ENCODE measurements around the gene ARL13B.
"Not testable (repeated sequence)": the region's sequence is repeated elsewhere in the genome, so short reads cannot be mapped to it uniquely, and the experiment has no call there.

ARL13B gene
- 11.4 to 13.4 (median 11.6) reads per million in 4 donors for total RNA-seq

DNA sequence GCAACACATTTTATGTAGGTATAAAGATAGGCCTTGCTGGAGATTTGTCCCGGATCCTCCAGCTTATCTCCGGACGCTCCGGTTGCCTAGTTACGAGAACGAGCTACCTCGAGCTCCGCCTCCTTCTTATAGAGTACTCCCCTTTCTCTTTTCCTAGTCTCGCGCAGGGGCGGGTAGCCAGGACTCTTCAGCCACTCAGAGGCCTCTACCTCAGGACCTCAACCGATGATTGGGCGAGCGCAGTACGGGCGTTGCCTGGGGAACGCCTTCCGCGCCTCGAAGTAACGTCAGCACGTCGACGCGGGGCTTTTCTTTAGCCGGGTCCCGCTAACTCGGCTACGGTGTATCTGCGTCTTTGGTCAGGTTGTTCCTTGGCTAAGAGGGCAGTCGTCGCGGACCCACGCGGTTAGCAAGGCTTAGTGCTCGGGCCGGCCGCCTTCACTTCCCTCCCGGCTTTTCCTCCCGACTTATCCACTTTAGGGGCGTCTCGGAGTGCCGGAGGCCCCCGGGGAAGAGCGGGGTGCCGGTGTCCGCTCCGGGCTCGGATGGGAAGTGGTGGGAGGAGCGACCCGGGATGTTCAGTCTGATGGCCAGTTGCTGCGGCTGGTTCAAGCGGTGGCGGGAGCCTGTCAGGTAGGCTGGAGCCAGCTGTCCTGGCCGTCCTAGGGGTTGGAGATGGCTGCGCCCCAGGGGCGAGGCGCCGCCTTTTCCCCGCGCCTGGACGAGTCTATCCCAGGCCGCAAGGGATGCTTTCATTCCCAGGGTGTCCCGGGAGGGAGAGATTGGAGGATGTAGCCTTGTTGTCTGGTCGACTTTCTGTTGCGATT is at the start of gene ARL13B:
ARL13B (plus strand) TSS at position 306 of the 827 bp plus-strand sequence; CDS start at position 575, 269 bp downstream.
- peak; percentile 86 to 97 (median 92) for DNase-seq

DNA sequence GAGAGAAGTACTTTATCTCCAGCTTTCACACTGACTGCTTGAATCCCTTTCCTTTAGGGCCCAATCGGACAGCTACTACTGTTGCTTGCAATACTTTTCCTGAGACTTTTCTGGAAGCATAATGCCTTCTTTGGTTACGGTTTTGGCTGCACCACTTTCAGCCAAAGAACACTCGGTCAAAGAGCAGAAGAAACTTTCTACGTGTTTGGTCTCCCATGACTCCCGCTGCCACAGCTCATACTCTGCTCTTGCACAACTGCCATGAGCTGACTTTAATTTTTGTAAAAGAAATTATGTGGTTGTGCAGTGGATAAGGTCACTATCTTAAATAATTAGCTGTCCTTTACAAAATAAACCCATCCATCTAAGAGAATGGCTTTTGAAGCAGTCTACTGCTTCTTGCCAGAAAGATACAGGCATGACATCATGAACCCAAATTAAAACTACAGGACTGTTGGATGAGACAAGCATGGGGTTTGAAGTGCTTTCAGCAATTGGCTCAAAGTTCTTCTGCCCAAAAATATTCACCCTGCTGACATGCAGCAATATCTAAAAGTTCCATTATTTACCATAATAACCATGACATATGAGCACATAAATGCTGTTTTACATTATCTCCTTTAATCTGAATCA is 48.2 kb upstream of the ARL13B start:
- no peak for DNase-seq

DNA sequence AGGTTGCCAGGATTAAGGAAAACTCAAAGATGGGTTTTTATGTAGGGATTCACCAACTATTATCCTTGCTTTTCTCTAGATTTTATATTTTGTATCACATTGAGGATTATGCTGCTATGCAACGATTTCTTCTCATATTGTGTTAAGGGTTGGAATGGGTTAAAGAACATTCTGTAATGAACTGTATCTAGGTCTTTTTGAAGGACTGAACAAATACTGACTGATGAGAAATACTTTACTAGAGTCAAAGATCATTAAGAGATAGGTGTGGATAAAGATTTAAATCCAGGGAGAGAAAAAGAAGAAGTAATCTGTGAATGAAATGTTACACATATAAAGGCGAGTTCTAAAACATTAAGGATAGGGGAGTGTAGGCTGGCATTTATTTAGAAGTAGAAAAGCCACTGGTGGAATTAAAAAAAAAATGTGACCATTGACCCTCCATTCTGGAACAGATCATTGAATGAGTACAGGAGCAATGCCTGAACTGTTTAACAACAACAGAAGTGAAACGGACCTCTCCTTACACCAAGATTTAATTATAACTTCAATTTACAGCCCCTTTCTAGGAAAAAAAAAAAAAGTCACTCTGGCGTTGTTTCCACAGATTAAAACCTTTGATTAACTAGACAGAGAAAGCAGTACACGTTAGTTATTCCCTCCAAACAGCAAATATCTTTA is 45.4 kb upstream of the ARL13B start:
- no peak for DNase-seq

DNA sequence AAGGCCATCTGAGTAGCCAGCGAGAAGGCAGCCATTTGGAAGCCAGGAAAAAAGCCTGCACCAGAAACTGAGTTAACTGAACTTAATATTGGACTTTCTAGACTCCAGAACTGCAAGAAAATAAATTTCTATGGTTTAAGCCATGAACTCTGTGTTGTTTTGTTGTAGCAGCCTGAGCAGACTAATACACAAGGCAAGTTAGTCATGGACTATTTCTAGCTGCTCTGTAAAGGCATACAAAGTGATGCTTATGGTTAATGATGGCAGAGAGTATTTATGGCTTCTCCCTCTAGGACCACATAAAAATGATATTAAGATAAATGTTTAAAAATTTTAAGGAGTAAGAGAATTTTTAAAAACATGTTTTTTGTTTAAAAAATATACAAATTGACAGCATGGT is 43.4 kb upstream of the ARL13B start:
- no peak for DNase-seq

DNA sequence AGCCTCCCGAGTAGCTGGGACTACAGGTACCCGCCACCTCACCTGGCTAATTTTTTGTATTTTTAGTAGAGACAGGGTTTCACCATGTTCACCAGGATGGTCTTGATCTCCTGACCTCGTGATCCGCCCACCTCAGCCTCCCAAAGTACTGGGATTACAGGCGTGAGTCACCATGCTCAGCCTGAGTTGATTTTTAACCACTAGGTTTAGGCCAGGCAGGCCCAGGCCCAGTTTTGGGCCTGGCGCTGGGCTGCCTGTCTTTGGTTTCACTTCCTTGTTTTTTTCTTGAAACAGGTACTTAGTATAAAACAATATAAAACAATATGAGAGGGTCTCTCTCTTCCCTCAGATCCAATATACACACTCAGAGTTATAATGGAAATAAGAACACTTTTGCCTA is 42.5 kb upstream of the ARL13B start:
- DNase-seq, result not testable (repeated sequence)

DNA sequence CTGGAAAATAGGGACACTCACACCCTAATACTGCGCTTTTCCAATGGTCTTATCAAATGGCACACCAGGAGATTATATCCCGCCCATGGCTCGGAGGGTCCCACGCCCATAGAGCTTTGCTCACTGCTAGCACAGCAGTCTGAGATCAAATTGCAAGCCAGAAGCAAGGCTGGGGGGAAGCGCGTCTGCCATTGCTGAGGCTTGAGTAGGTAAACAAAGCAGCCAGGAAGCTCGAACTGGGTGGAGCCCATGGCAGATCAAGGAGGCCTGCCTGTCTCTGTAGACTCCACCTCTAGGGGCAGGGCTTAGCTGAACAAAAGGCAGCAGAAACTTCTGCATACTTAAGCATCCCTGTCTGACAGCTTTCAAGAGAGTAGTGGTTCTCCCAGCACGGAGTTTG is 30.0 kb upstream of the ARL13B start:
- not testable (repeated sequence) for DNase-seq

DNA sequence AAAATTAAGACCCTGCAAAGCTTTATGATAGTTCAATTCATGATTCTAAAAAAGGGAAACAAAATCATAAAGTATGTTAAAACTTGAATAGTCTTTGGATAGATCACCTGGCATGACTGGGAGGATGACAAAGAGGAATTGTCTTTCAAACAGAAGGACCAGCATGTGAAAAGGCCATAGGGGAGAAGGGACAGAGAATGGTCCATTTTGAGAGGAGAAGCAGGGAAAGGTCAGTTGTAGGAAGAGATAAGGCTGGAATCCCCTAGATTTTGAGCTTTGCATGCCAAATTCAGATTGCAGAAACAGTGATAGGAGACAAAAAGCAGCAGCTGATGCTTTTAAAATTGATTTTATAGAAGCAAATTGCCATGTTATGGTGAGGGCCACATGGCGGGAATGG is 18.9 kb upstream of the ARL13B start:
- no peak for DNase-seq

DNA sequence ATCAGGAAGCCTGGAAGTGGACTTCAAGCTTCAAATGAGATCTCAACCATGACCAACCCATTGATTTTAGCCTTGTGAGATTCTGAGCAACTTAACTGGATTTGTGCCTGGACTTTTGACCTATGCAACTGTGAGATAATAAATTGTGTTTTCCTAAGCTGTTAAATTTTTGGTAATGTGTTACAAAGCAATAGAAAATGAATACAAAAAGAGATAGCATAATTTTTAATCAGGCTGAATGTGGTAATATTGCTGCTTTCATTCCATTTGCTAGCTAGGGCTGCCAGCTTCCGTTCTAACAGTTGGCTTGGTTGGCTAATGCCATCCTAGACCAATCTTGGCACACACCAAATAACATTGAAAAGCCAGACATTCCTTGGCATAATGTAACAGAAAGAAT is 18.5 kb upstream of the ARL13B start:
- no peak for DNase-seq

DNA sequence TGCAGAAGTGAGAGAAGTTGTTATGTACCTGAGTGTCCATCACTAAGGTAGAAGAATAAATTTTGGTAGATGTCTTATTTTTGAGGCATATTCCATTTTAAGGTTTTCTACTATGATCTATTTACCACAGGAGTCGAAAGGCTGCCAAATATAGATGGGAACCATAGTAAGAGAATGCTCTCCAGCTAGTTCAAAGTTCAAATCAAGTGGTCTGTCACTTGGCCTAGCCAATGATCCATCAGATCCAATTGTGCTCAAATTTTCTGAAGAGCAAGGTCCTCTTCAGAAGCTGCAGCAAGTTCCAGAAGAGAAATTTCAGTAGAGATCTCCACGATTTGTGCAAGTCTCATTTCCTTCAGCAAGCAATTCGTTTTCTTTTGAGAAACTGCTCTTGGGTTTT is 17.2 kb upstream of the ARL13B start:
- DNase-seq, result no peak

DNA sequence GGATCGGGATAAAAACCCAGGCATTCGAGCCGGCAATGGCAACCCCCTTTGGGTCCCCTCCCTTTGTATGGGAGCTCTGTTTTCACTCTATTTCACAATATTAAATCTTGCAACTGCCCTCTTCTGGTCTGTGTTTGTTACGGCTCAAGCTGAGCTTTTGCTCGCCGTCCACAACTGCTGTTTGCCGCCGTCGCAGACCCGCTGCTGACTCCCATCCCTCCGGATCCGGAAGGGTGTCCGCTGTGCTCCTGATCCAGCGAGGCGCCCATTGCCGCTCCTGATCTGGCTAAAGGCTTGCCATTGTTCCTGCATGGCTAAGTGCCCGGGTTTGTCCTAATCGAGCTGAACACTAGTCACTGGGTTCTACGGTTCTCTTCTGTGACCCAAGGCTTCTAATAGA is 14.8 kb upstream of the ARL13B start:
- not testable (repeated sequence) for DNase-seq

DNA sequence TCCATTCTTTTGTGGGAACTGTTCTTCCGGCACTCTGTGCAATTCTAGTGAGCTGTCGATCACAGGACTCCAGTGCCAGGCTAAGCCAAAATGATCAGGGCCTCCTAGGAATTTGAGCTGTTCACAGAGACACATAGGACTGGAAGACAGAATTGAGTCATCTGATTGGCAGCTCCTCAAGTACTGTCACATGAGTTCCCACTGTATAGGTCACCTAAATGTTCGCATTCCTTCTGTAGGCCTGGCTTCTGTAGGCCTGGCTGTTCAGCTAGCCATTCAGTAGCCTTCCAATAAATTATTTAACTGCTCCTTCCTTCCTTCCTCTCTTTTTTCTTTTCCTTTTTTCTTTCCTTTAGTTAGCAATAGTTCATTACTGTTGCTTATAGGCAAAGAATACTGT is 10.5 kb upstream of the ARL13B start:
- no peak for DNase-seq

DNA sequence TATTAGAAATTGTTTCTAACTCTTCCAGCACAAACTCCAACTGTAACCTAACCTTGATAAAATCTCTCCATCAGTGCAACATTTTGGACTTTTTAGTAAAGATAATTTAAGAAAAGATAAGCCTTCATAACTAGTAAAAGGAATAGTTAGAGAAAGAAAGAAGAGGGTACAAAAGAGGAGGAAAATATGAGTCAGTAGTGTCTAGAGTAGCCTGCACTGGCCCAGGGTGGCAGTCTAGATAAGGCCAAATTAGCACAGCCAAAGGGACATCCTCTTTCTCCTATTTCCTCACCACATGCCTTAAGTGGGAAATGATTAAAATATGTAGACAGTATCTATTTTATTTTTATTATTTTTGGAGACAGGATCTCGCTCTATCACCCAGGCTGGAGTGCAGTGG is 10.0 kb upstream of the ARL13B start:
- DNase-seq, result no peak

DNA sequence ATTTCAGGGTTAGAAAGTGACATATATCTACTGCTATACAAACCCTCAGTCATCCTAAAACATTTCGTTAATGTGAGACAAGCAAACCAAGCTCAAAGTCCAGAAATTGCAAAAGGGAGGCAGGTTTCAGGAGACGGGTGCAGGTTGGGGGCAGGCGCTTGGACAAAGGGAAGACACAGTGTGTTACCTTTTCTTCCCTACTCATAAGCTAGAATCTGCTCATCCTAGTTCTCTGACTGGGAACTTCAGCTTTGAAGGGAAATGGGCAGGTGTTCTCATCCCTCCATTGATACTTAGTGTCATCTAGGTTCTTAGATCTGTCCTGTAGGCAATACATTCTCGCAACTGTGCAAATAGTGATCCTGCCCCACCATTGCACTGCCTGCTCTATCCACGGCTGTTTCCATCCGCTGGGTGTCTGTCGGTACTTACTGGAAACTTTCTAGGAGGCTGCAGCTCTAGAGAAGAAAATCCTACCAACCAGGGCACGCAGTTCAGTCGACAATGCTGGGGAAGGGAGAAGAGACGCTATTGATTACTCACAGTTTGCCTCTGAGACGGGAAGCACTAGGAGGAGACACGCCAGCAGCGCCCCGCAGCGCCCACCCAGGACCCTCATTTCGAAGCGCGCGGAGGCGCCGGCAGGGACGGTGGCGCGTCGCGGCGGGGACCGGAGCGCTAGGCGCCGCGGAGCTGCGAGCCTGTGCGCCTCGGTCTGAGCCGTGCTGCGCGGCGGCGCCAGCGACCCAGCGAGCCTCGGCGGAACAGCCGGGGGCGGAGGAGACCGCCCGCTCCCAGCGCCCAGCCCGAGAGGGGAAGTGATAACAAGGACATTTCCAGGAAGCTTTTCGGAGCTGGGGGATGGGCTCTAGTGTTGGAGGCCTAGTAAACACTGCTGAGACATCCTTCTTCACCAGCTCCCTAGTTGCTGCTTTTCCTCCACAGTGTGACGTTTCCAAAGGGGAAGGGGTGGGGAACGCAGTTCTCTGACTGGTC is 6.5 kb upstream of the ARL13B start, which contains the start of gene PROS1:
PROS1 (minus strand) TSS at position 766 of the 996 bp plus-strand sequence; CDS start at position 619, 147 bp downstream.
- DNase-seq, result peak; percentile 5 to 50 (median 14)

DNA sequence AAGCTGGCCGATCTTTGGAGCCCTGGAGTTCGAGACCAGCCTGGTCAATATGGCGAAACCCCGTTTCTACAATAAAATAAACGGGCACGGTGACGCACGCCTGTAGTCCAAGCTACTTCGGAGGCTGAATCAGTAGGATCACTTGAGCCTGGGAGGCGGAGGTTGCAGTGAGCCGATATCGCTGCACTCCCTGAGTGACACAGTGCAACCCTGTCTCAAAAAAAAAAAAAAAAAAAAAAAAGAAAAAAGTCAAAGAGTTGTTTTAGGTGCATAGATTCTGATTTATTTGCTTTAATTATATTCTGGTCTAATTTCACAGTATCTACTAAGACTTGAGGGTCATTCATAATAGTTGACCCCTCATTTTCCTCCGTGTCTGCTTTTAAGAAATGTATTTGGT is 1.7 kb downstream of the ARL13B start:
- DNase-seq, result no peak

DNA sequence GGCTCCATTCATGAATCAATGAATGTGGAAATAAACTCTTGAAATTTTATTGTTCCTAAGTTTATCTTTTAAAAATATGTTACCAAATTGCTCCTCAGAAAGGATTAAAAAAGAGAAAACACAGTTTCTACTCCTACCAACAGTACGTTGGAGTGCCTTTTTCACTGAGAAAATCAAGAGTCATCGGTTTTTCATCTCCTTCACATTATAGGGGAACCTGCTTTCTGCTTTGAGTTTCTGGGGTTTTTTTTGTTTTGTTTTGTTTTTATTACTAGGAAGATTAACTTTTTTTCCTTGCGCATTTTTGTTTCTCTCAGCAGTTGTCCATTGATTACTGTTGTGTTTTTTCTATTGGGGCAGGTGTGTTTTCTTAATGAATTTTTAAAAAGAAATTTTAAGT is 3.5 kb downstream of the ARL13B start:
- DNase-seq, result no peak

DNA sequence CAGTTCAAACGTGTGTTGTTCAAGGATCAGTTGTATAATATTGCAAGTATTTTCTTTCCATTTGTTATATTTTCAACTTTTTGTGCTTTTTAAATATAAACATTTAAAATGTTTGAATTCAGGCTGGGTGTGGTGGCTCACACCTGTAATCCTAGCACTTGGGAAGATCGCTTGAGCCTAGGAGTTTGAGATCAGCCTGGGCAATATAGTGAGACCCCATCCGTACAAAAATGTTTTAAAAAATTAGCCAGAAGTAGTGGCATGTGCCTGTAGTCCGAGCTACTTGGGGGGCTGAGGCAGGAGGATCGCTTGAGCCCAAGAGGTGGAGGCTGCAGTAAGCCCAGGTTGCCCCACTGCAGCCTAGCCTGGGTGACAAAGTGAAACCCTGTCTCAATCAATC is 4.7 kb downstream of the ARL13B start:
- DNase-seq, result no peak

DNA sequence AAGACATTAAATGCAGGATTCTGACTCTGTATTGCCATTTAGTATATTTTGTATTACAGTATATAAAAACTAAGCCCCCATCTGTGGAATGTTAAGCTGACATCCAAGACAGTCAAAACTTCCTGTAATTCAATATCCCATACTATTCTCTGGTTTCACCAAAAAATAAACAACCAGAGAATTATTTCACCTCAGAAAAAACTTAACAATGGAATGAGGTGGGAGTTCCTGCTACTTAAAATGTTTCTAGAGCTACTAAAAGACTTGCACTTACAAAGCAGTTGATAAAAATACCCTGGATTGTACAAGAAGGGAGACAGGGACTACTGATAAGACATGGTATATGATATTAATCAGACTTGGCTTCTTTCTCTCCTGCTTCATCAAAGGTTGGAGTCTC is 8.3 kb downstream of the ARL13B start:
- DNase-seq, result no peak

DNA sequence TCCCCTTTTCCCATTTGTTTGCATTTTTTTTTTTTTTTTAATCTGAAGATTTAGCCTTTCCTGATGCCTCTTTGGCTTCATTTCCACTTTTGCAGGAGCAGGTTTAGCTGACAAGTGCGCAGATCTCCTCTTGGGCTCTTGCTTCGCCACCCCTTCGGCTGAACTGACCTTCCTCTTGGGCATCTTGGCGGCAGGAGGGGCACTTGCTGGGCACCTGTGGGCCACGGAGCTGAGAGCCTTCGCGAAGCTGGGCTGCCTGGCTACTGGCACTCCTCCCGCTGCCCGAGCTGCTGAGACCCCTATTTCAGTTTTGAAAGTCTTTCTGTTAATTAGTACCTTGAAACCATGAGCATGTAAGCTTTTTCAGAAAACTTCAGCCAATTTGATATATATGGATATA is 8.8 kb downstream of the ARL13B start:
- DNase-seq, result no peak

DNA sequence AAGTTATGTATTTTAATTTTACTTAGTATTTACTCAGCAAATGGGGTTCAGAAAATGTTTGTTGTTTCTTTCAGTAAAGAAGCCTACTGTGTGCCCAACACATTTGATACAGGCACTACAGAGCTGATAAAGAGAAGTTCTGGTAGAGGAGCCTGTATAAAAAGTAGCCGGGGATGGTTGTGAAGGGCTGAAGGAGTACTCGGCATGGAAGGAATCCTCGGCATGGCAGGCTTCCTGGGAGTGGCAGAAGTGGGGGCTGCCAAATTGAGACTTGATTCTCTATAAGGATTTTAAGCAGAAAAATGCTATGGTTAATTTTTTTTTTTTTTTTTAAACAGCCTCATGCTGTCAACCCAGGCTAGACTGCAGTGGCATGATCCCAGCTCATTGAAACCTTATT is 9.3 kb downstream of the ARL13B start:
- DNase-seq, result no peak

DNA sequence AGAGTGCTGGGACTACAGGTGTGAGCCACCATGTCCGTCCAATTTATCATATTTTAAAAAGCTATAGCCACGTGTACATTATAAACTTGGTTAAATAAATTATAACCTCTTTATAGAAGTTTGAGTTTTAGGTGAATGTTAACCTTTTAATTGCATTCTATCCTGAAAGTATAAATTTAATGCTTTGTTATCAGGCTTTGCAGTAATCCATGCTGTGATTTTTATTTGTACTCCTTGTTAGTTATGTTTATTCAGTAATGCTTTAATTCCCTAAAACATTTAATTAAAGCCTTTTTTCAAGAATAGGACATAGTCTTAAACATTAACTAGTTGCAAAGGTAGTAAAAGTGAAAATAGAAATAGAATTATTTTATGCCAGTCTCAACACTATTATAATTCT is 11.7 kb downstream of the ARL13B start:
- no peak for DNase-seq

DNA sequence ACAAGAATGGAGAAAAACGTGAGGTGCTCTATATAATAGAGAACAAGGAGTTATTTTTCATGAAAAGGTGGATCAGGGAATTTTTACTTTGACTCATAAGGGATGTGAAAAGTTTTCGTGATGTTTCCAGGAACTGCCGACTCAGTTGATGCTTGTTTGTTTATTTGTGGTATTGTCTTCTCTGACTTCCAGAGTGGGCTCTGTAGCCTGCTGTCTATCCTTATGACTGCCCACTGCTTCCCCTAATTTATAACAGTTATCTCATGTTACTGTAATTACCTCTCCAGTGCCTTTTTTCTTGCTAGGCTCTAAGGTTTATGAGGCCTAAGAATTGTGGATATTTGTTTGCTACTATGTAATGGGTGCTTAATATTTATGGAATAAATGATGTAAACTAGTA is 12.3 kb downstream of the ARL13B start:
- DNase-seq, result no peak

DNA sequence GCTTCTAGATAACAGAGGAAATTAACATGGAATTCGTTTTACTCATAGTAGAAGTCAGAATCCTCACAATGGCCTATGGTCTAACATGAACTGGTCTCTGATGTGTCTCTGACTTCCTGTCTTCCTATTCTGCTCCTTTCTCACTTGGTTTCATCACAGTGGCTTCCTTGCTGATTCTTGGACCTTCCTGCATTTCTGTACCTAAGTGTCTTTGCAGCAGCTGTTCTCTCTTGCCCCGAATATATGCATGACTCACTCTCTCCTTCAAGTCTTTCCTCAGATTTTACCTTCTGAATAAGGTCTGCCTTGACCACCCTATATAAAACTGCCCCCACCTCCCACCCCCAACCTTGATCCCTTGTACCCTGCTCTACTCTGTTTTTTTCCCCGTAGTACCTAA is 14.1 kb downstream of the ARL13B start:
- no peak for DNase-seq
